Rectal smooth muscle tissue (tissue), 1 donor: ENCODE measurements around the gene NCKAP5.

Source experiments
- H3K27ac ChIP-seq: one replicate; pipeline ENCODE4 v1.7.0; 2013; ENCODE audit warnings: low read depth, low read length, inconsistent platforms
- H3K27me3 ChIP-seq: one replicate; pipeline ENCODE4 v1.7.0; 2013; ENCODE audit warnings: low read length; ENCODE audit not compliant: control insufficient read depth, insufficient read depth
- H3K36me3 ChIP-seq: one replicate; pipeline ENCODE4 v1.7.0; 2013; ENCODE audit warnings: low read length; ENCODE audit not compliant: control insufficient read depth, insufficient read depth
- H3K4me1 ChIP-seq: one replicate; pipeline ENCODE4 v1.7.0; 2013; ENCODE audit warnings: low read length; ENCODE audit not compliant: control insufficient read depth, insufficient read depth
- H3K4me3 ChIP-seq: one replicate; pipeline ENCODE4 v1.7.0; 2013; ENCODE audit warnings: low read length
- H3K9ac ChIP-seq: one replicate; pipeline ENCODE4 v1.7.0; 2013; ENCODE audit warnings: low read length

NCKAP5 gene

DNA sequence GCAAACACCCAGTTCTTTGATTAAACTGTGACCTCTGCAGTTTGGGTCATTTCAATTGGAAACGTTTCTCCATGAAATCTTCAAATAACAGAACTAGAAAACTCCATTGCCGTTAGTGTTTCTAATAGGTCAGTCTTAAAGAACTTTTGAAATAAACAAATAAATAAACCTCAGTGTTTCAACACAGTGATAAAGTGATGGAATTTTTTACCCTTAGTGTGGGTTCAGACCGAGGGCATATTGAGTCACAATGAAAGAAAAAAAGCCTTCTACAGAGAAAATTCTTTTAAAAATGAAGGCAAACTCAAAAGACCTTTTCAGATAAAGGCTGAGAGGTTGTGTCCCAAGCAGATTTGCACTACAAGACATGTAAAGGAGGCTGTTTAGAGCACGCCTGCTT lies 149.6 kb downstream of the NCKAP5 start:
- Histone ChIP-seq H3K27me3 (no peaks in the 10 kb centered on the region), H3K27ac (no peak overlapping the region)

DNA sequence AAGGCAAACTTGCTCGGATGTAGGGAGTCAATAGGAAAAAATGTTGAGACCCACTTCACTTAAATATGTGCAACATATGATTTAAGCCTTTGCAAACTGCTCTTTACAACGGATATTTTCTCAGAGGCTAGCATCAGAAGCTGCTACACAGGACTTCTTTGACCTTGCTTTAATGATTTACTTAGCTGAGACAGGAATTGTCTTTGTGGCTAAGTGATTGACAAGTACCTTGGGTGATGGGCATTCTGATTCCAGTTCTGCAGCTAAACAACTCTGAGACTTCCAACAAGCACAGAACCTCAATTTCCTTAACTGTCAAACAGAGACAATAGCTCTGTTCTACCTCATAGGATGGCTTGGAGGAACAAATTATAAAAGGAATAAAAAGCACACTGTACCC lies 150.2 kb downstream of the NCKAP5 start:
- Histone ChIP-seq H3K27me3 (no peaks in the 10 kb centered on the region), H3K4me3 (no peak overlapping the region), H3K27ac (no peak overlapping the region), H3K36me3 (no peaks in the 10 kb centered on the region), H3K9ac (no peak overlapping the region), H3K4me1 (no peaks in the 10 kb centered on the region)

More for the DNA sequence above, 149.6 kb downstream of the NCKAP5 start:
- H3K9ac ChIP-seq: no peak overlapping the region
- H3K4me3 ChIP-seq: no peak overlapping the region
- H3K4me1 ChIP-seq: no peaks in the 10 kb centered on the region
- H3K36me3 ChIP-seq: no peaks in the 10 kb centered on the region

DNA sequence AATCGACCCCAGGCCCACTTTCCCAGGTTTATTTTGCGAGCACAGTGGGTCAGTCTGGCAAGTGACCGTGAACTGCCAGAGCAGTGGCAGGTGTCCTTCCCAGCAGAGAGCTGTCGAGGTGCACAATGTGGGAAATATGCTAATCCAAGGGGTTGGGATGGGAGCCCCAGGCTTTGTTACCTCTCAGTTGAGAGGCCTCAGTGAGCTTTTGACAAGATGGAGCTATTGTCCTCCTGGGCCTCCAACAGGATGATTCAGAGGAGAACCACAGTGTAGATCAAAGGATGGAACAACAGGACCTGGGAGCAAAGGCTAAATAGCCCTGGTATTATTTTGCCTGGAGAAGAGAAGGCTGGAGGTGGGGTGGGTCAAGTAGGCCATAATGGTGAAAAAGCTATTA lies 150.8 kb downstream of the NCKAP5 start:
- Histone ChIP-seq H3K4me1 (no peaks in the 10 kb centered on the region), H3K27me3 (no peaks in the 10 kb centered on the region), H3K4me3 (no peak overlapping the region), H3K36me3 (no peaks in the 10 kb centered on the region), H3K27ac (no peak overlapping the region), H3K9ac (no peak overlapping the region)

DNA sequence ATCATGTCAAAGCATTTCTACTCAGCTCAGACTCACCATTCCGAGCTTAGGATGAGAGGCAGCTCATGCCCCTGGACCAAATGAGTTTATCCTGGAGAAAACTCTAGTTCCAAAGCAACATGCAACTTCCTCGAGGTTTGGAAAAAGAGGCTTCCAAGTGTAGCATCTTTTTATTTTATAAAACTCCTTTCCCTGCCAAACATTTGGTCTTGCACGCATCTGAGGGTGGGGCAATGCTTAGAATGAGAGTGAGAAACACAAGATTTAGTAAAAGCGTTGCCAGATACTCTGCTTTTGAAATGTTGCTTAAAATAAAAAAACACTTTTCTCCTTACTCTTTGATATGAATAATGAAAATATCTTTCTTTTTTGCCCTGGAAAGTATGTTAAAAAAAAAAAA lies 151.5 kb downstream of the NCKAP5 start:
- H3K36me3 ChIP-seq: no peaks in the 10 kb centered on the region
- H3K4me1 ChIP-seq: no peaks in the 10 kb centered on the region
- no peaks in the 10 kb centered on the region for H3K27me3 ChIP-seq
- no peak overlapping the region for H3K9ac ChIP-seq
- no peak overlapping the region for H3K4me3 ChIP-seq
- no peak overlapping the region for H3K27ac ChIP-seq

DNA sequence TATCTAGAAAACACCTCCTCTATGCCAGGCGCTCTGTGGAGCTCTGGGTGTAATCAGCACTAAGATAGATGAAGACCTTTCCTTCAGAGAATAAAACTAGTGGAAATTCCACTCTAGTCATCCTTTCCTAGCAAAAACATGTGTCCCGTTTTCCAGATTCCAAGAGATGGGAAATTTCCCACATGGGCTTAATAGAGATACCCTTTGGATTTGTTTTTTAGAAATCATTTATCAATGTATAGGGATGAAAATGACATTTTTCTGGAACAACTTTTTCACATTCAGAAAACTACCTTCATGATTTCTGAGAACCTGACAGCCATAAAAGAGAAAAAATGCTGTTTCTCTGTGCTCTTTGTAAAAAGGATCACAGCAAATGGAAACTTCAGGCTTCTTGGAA lies 152.1 kb downstream of the NCKAP5 start:
- Histone ChIP-seq H3K27ac (no peak overlapping the region), H3K4me3 (no peak overlapping the region), H3K36me3 (no peaks in the 10 kb centered on the region), H3K4me1 (no peaks in the 10 kb centered on the region), H3K27me3 (no peaks in the 10 kb centered on the region), H3K9ac (no peak overlapping the region)

DNA sequence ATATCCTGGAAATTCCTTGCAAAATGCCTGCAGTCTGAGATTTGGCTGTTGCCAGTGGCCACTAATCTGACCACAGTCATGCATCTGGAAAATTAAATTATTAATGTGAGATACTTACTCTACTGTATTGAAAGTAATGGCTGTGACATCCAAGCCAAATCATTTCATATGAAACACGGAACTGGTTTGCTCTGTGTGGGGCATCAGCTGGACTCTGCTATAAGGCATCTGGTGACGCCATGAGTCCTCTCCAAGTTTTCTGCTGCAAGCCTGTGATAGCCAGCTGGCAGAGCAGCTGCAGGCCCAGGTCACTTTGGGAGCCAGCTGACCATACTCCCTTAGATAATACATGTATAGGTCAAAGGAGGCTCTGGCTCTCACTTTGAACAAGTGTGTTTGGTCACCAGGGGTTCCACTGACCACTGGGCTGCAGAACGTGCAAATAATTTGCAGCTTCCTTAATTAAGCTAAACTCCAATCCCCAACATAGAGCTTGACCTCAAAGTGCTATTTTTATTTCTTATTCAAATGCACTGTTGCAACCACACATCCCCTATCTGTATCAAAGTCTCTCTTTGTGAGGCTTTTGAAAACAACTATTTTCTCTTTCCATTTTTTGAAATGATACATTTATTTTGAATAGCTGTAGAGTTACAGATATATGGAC lies 152.9 kb downstream of the NCKAP5 start:
- Histone ChIP-seq H3K9ac (no peak overlapping the region), H3K4me3 (no peak overlapping the region), H3K36me3 (no peaks in the 10 kb centered on the region), H3K4me1 (no peaks in the 10 kb centered on the region), H3K27ac (no peak overlapping the region), H3K27me3 (no peaks in the 10 kb centered on the region)

DNA sequence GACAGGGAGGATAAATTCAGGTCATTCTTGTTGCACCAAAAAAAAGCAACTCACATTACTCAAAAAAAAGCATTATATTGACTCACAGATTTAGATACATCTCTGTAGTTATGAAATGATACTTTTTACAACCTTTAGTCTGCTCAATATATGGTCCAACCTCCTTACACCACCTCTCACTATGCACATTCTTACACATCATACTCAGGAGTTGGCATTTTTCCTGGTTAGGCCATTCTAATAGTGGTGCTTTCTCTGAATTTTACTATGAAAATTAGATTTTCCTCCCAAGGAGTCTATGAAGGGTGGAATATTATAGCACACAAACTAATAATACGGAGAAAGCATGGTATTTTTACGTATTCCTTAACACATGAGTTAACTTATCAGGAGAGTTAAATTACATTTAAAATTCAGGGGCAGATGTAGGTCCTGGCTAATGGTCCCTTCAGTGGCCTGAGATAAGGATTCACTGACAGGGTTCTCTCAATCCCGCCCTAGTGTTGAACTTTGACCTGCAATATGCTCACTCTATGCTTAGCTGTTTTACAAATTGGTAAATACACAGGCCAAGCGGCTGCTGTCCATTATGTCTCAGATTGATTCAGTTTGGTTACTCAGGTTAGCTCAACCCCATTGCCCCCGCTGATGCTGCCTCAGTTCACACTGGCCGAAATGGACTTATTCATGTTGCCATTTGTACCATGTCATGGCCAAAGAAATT lies 153.6 kb downstream of the NCKAP5 start:
- H3K4me1 ChIP-seq: no peaks in the 10 kb centered on the region
- H3K27me3 ChIP-seq: no peaks in the 10 kb centered on the region
- no peaks in the 10 kb centered on the region for H3K36me3 ChIP-seq
- no peak overlapping the region for H3K27ac ChIP-seq
- no peak overlapping the region for H3K4me3 ChIP-seq
- no peak overlapping the region for H3K9ac ChIP-seq

DNA sequence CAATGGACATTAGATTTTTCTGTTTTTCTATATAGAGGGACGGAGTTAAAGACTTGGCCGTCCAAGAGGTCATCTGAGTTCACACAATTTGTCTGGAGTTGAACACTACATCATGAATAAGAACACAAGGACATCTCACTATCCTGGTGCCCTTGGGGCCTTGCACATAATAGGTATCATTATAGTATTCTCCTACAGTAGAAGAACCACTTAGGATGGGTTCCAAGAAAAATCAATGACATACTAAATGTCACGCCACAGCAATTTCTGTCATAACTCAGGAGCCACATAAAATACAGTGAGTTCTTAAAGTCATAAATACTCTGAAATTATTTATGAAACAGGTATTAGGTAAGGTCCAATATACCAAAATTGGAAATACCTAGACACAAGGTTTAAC lies 154.4 kb downstream of the NCKAP5 start:
- Histone ChIP-seq H3K27me3 (no peaks in the 10 kb centered on the region), H3K4me3 (no peak overlapping the region), H3K27ac (no peak overlapping the region), H3K4me1 (no peaks in the 10 kb centered on the region), H3K36me3 (no peaks in the 10 kb centered on the region), H3K9ac (no peak overlapping the region)

DNA sequence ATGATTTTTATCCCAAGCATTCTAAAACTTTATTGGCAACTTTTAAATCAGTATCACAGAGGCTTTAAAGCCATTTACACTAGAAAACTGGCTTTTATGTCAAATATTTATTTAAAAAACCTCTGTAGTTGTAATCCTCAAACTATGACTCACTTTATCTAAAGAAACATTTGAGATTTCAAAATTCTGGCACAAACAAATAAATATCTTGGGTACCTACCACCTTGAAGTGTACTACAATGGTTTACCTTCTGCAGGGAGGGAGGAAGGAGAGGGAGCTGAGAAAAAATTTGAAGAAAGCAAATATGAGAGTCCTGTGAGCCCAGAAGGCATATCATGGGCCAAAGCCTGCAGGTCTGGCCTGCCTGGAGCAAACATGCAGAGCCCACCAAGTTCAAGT lies 155.6 kb downstream of the NCKAP5 start:
- H3K9ac ChIP-seq: no peak overlapping the region
- no peaks in the 10 kb centered on the region for H3K4me1 ChIP-seq
- no peak overlapping the region for H3K4me3 ChIP-seq
- H3K36me3 ChIP-seq: no peaks in the 10 kb centered on the region
- no peaks in the 10 kb centered on the region for H3K27me3 ChIP-seq
- no peak overlapping the region for H3K27ac ChIP-seq

DNA sequence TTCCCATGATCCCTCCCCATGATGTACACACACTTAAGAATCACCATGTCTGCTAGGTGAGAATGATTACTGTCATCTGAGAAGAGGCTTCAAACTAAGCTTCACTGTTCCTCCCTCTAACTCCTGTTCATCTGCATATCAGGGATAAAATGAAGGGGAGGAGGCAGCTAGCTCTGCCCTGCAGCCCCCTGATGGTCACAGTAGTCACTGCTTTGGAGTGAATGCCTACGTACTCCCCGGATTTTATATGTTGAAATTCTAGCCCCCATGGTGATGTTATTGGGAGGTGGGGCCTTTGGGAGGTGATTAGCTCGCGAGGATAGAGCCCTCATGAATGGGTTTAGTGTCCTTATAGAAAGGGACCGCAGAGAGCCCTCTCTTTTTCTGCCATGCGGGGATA lies 156.4 kb downstream of the NCKAP5 start:
- Histone ChIP-seq H3K9ac (no peak overlapping the region), H3K27ac (no peak overlapping the region), H3K4me1 (no peaks in the 10 kb centered on the region), H3K27me3 (no peaks in the 10 kb centered on the region), H3K4me3 (no peak overlapping the region), H3K36me3 (no peaks in the 10 kb centered on the region)

DNA sequence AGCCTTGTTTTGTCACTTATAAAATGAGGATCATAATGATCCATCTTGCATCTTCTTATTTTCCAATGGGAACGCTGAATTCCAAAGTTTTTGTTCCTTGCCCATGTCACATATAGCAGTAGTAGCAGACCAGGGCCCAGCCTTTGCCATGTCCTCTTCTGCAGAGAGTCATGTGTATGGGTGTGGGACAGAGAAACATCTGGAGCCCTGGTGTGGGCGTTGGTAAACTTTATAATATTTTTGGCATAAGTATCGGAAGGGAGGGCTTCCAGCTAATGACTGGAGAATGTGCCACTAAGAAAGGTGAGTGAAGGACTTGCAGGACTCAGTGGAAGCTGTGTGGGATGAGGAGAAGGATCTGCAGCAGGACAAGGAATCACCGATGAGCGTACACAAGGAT lies 157.2 kb downstream of the NCKAP5 start:
- no peaks in the 10 kb centered on the region for H3K36me3 ChIP-seq

DNA sequence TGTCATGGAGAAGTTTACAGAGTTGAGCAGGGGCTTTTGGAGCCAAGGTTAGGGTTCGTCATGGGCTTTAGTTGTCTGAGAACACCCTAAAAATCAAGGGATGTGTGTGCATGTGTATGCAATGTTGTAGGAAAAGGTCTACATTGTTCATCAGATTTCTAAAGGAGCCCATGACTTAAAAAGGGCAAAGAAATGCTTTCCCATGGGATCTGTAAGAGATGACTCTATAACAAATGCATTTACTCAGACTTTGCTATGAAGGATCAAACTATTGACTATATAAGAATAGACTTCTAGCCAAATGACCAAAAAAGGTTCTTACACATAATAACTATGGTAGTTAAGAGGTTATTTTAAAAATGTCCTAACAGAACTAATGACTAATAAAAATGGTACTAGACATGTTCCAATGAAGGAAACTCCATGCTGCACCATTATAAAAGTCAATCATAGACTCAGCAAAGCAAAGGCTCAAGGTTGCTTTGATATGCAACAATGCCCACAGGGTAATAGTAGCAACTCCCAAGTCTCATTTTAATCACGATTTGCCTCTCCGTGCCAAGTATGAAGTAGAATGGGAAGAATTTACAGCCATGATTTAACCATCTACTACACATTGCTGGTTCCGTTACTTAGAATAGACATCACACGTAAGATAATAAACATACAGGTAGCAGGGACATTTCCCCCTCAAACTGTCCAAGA lies 158.5 kb downstream of the NCKAP5 start:
- Histone ChIP-seq H3K36me3 (no peaks in the 10 kb centered on the region), H3K4me1 (no peaks in the 10 kb centered on the region), H3K27me3 (no peaks in the 10 kb centered on the region), H3K9ac (no peak overlapping the region), H3K4me3 (no peak overlapping the region), H3K27ac (no peak overlapping the region)

More for the DNA sequence above, 157.2 kb downstream of the NCKAP5 start:
- no peak overlapping the region for H3K27ac ChIP-seq
- H3K9ac ChIP-seq: no peak overlapping the region
- no peaks in the 10 kb centered on the region for H3K27me3 ChIP-seq
- no peak overlapping the region for H3K4me3 ChIP-seq
- no peaks in the 10 kb centered on the region for H3K4me1 ChIP-seq
